ENCODE data around the gene EHD3. TPM values are rescaled to one million over a fixed set of nuclear protein-coding genes. Genes with fewer than 3 reads are reported as not detected.

The EHD3 gene
- 6.2 to 8.5 TPM (median 7.5 TPM) in 5 replicates for total RNA-seq (2022; extraction: Qiagen RNA extraction)

GRCh38 chr2:31233741-31234682 is at the start of gene EHD3:
Gene EHD3 (plus strand): TSS chr2:31234152. CDS start chr2:31234622, 470 bp downstream.

GRCh38 chr2:31217465-31218200 is 16.3 kb upstream of the EHD3 start, which contains the start of gene CAPN14:
Gene CAPN14 (minus strand): TSS chr2:31217515. CDS start chr2:31205447, 12,068 bp downstream.

Other genes starting within 250 kb of the EHD3 start
- 43.5 to 47.4 TPM (median 44.3 TPM) in 5 replicates for gene GALNT14, start 95.7 kb upstream of the EHD3 start, total RNA-seq (2022; extraction: Qiagen RNA extraction)
- 0.04 to 0.06 TPM (median 0.05 TPM) in 4 of 5 replicates, not detected in the other for gene CAPN14, start 16.6 kb upstream of the EHD3 start, total RNA-seq (2022; extraction: Qiagen RNA extraction)
- gene XDH, start 180.6 kb downstream of the EHD3 start, total RNA-seq (2022; extraction: Qiagen RNA extraction): 0.83 to 1.6 TPM (median 1.1 TPM) in 5 replicates

Data from A549 treated with dexamethasone at 1 μM for 4 hours (cell line).